ENCODE data around the gene PGAM4.

GRCh38 chrX:77930581-77930980 lies 38.9 kb downstream of the PGAM4 start:
- TF ChIP-seq, protein P1, sequence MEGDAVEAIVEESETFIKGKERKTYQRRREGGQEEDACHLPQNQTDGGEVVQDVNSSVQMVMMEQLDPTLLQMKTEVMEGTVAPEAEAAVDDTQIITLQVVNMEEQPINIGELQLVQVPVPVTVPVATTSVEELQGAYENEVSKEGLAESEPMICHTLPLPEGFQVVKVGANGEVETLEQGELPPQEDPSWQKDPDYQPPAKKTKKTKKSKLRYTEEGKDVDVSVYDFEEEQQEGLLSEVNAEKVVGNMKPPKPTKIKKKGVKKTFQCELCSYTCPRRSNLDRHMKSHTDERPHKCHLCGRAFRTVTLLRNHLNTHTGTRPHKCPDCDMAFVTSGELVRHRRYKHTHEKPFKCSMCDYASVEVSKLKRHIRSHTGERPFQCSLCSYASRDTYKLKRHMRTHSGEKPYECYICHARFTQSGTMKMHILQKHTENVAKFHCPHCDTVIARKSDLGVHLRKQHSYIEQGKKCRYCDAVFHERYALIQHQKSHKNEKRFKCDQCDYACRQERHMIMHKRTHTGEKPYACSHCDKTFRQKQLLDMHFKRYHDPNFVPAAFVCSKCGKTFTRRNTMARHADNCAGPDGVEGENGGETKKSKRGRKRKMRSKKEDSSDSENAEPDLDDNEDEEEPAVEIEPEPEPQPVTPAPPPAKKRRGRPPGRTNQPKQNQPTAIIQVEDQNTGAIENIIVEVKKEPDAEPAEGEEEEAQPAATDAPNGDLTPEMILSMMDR (IDR thresholded peaks at IDR 0.05): no peak
- TF ChIP-seq POLR2A (IDR thresholded peaks at IDR 0.05): no peak

Data from prostate gland (tissue), 2 donors.